Gastrocnemius medialis (tissue), 4 donors: Measurements from ENCODE around the gene DUOXA2. TPM values are rescaled to one million over a fixed set of nuclear protein-coding genes. Genes with fewer than 3 reads are reported as not detected.

Experiments used
- ATAC-seq, 2 donors: fragments of 150-250 bp; one replicate each; pipeline ENCODE4 v1.9.1; 2016
- DNase-seq, 2 donors: peaks; one replicate each; pipeline ENCODE4 v3.0.0-alpha.2; 2019
- H3K27ac ChIP-seq, 4 donors: fragments of 200-600 bp; sonication (generic); 1 replicate in 1 of 4; 2 replicates in 3 of 4; pipeline ENCODE4 v1.5.1; 2016 to 2018; ENCODE audit warnings: mild to moderate bottlenecking in 2 of 4, moderate library complexity in 1 of 4
- H3K27me3 ChIP-seq, 3 donors: fragments of 200-600 bp; sonication (generic) in 2 of 3; 1 replicate in 1 of 3; 2 replicates in 2 of 3; pipeline versions ENCODE4 v1.5.1 to v1.6.0; 2016 to 2019; ENCODE audit warnings: mild to moderate bottlenecking in 1 of 3, moderate library complexity in 1 of 3
- H3K36me3 ChIP-seq, 2 donors: fragments of 200-600 bp; sonication (generic) in 1 of 2; one replicate each; pipeline ENCODE4 v1.5.1; 2017 to 2018
- H3K4me1 ChIP-seq, 2 donors: fragments of 200-600 bp; sonication (generic) in 1 of 2; one replicate each; pipeline ENCODE4 v1.5.1; 2016 to 2017; ENCODE audit warnings: mild to moderate bottlenecking in 2 of 2
- H3K4me3 ChIP-seq, 4 donors: fragments of 200-600 bp; sonication (generic) in 3 of 4; 1 replicate in 1 of 4; 2 replicates in 3 of 4; pipeline ENCODE4 v1.5.1; 2016 to 2019; ENCODE audit warnings: mild to moderate bottlenecking in 2 of 4
- H3K9me3 ChIP-seq, 3 donors: fragments of 200-600 bp; sonication (generic) in 2 of 3; 1 replicate in 1 of 3; 2 replicates in 2 of 3; pipeline ENCODE4 v1.5.1; 2016 to 2019
- POLR2A ChIP-seq, 2 donors: fragments of 450-650 bp; IDR thresholded peaks; one replicate each; pipeline ENCODE4 v1.6.1; 2017; ENCODE audit warnings: antibody characterized with exemption in 2 of 2, mild to moderate bottlenecking in 2 of 2, moderate library complexity in 2 of 2
- in situ Hi-C, 4 donors: fragments of 200-750 bp; cut with MboI; loops; one replicate each; pipeline versions ENCODE4 v1.15.0 to v1.8.0; 2017; ENCODE audit warnings: low sequenced_read_pairs in 4 of 4
- intact Hi-C: fragments of 100-400 bp; cut with DNase I; formaldehyde crosslinking; loops from one replicate; pipeline ENCODE4 v1.15.1; 2023; ENCODE audit warnings: low total_unique reads
- total RNA-seq, 4 donors: library from RNA; depleted of rRNA; stranded (reverse); fragments of >200 nt; gene quantifications; one replicate each; pipeline versions ENCODE4 v1.1.0 to v1.2.3, GENCODE V29; 2016
- TF ChIP-seq, protein P1 (sequence below), 5 experiments: fragments of 450-650 bp in 3 of 5; fragments of 200-600 bp in 2 of 5; sonication (generic) in 2 of 5; IDR thresholded peaks in 4 of 5; conservative IDR thresholded peaks in 1 of 5; 1 replicate in 4 of 5; 2 replicates in 1 of 5; pipeline ENCODE4 v1.5.1; 2016 to 2019; ENCODE audit warnings: antibody characterized with exemption in 5 of 5, mild to moderate bottlenecking in 3 of 5, moderate library complexity in 3 of 5

Gene DUOXA2
- total RNA-seq, 4 donors from 2014 or later: not detected

DNA sequence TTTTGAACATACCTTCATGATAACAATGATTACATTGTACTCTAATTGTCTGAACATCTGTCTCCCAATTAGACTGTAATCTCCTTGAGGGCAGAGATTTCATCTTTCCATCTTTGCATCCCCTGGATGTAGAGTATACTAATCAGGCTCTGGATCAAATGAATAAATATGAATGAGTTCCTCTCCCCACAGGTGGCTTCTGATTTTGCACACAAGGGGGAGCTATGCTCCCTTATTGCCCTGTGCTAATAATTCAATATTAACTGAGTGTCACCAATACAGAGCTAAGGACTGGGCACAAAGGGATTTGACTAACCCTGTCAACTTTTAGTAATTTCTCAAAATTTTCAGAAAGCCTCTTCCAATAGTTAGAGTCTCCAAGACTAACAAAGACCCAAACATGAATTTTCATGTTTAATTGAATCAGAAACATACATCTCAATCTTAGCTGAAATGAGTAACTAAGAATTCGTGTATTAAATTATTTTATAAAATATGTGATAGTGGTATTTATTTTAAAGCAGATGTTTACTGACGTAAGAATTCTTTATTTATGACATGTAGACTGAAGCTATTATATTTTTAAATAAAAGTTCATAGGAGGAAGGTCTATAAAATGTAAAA is 12.5 kb downstream of the DUOXA2 start:
- intact Hi-C loops (no loop called here), in situ Hi-C loops (no loop called here)
- no peaks in the 10 kb centered on the region for H3K36me3 ChIP-seq
- H3K27me3 ChIP-seq: peaks cover 25 to 40% (median 34%) of the 10 kb centered on the region in 3 donors
- no peak overlapping the region for H3K27ac ChIP-seq
- no peak for DNase-seq
- H3K4me3 ChIP-seq: no peak overlapping the region
- no peak for ATAC-seq
- no peaks in the 10 kb centered on the region for H3K4me1 ChIP-seq
- TF ChIP-seq POLR2A (IDR thresholded peaks at IDR 0.05): no peak
- TF ChIP-seq, protein P1, sequence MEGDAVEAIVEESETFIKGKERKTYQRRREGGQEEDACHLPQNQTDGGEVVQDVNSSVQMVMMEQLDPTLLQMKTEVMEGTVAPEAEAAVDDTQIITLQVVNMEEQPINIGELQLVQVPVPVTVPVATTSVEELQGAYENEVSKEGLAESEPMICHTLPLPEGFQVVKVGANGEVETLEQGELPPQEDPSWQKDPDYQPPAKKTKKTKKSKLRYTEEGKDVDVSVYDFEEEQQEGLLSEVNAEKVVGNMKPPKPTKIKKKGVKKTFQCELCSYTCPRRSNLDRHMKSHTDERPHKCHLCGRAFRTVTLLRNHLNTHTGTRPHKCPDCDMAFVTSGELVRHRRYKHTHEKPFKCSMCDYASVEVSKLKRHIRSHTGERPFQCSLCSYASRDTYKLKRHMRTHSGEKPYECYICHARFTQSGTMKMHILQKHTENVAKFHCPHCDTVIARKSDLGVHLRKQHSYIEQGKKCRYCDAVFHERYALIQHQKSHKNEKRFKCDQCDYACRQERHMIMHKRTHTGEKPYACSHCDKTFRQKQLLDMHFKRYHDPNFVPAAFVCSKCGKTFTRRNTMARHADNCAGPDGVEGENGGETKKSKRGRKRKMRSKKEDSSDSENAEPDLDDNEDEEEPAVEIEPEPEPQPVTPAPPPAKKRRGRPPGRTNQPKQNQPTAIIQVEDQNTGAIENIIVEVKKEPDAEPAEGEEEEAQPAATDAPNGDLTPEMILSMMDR (IDR thresholded peaks at IDR 0.05 in 4 of 5, conservative IDR thresholded peaks at IDR 0.05 in 1 of 5): peak; percentile 14 to 60 (median 23)
- no peaks in the 10 kb centered on the region for H3K9me3 ChIP-seq

DNA sequence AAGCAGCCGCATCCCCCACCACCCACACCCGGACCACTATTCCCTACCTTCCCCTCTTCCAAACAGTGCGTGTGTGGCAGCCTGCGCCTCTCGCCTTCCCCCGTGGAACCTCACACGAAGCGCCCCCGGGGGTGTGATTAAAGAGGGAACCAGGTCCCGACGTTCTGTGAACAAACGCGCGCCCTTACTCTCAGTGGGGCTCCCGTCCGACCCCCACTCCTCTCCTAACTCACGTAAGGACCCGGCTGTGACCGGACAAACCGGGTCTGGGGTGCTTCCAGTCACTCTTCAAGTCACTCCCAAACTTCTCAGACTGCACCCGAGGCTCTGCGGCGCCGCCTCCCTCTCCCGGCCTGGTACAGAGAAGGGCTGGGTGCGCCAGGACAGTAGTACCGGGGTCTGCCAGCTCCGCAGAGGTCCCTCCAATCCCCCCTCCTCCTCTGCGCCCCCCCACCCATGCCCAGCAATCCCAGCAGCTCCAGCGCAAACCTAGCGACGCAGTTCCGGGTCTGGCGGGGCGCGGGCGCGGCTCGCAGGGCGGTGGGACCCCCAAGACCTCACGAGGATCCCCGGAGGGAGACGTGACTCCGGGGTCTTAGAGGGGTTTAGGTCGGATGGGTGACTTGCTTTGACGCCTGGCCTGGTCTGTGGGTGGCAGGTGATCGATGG is 15.0 kb downstream of the DUOXA2 start:
- DNase-seq (no peak), ATAC-seq (no peak)
- no peak overlapping the region for H3K27ac ChIP-seq
- intact Hi-C loops (no loop called here), in situ Hi-C loops (no loop called here)
- no peaks in the 10 kb centered on the region for H3K9me3 ChIP-seq
- no peaks in the 10 kb centered on the region for H3K36me3 ChIP-seq
- H3K4me3 ChIP-seq: peak overlapping the region in 3 of 4 donors; percentile 11 to 34 (median 23)
- no peaks in the 10 kb centered on the region for H3K4me1 ChIP-seq
- H3K27me3 ChIP-seq: peaks cover 38 to 44% (median 39%) of the 10 kb centered on the region in 3 donors
- TF ChIP-seq POLR2A (IDR thresholded peaks at IDR 0.05): no peak
- TF ChIP-seq, protein P1 (IDR thresholded peaks at IDR 0.05 in 4 of 5, conservative IDR thresholded peaks at IDR 0.05 in 1 of 5): no peak

GRCh38 chr15:45129651-45130129 is 15.6 kb downstream of the DUOXA2 start, which contains the start of the genes DUOX1 and DUOXA1:
Gene DUOX1, plus strand, starts transcription at chr15:45129994. Its CDS starts 1,973 bp downstream, at chr15:45131967.
Gene DUOXA1, minus strand, starts transcription at chr15:45129879. Its CDS starts 6,865 bp downstream, at chr15:45123014.
- no peak for TF ChIP-seq POLR2A (IDR thresholded peaks at IDR 0.05)
- in situ Hi-C loops: no loop called here
- Histone ChIP-seq H3K9me3 (no peaks in the 10 kb centered on the region), H3K27me3 (peaks cover 44 to 49% (median 45%) of the 10 kb centered on the region in 3 donors), H3K4me3 (peak within 1 kb of the TSS in 3 of 4 donors; percentile 11 to 34 (median 23)), H3K27ac (no peak within 1 kb of the TSS), H3K4me1 (no peaks in the 10 kb centered on the region), H3K36me3 (no peaks in the 10 kb centered on the region)
- DNase-seq (no peak), ATAC-seq (no peak)
- intact Hi-C loops: no loop called here

DNA sequence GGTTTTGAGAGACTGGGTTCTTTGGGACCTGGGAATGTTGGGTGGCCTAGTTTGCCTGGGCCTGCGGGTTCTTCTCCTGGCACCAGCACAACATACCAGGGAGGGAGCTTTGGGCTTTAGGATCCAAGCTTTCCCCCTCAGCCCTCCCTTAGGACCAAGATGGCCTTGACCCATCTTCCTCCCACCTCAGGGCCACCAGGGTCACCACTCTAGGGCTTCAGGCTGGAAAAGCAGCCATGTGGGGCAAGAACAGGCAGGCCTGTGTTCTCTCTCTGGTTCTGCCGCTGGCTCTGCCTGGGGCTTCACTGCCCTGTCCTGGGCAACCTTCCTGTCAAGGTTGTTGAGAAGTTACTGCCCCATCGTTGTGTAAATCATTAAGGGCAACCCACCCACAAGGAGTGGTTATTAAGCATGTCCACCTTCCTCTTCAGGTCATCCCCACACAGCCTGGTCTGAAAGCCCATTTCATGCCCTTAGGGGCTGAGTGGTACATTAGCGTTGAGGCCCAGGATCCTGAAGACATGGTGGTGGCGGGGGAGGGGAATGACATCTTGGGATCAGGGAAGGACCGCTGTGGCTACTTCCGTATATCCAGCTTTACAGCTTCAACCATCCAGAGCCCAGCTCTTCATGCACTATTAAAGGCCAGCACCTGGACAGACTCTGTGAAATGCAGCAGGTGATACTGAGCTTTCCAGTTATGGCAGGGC is 16.3 kb downstream of the DUOXA2 start:
- Histone ChIP-seq H3K27ac (no peak overlapping the region), H3K27me3 (peaks cover 51 to 52% (median 52%) of the 10 kb centered on the region in 3 donors), H3K9me3 (no peaks in the 10 kb centered on the region), H3K4me1 (no peaks in the 10 kb centered on the region), H3K36me3 (no peaks in the 10 kb centered on the region), H3K4me3 (no peak overlapping the region)
- intact Hi-C loops: no loop called here
- no peak for DNase-seq
- TF ChIP-seq, protein P1 (IDR thresholded peaks at IDR 0.05 in 4 of 5, conservative IDR thresholded peaks at IDR 0.05 in 1 of 5): no peak
- TF ChIP-seq POLR2A (IDR thresholded peaks at IDR 0.05): no peak
- ATAC-seq: no peak
- in situ Hi-C loops: no loop called here

DNA sequence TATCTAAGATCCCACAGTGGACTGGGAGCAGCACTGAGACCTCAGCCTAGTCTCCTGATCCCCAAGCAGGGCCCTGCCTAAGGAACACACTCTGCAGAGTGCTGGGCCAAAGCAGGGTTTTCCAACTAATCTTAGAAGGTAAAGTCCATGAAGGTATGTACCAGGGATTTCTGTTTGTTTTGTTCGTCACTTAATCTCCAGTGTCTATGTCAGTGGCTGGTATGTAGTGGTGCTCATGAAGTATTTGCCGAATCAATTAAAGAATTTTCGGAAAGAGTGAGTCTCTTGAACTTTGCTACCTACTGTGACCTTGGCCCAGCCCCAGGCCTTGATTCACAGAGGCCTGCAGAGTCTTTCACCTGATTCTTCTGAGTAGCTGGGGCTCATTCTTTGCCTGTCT is 17.4 kb downstream of the DUOXA2 start:
- DNase-seq (no peak), ATAC-seq (no peak)
- intact Hi-C loops (no loop called here), in situ Hi-C loops (no loop called here)
- Histone ChIP-seq H3K36me3 (no peaks in the 10 kb centered on the region), H3K9me3 (no peaks in the 10 kb centered on the region), H3K27me3 (peaks cover 57 to 59% (median 58%) of the 10 kb centered on the region in 3 donors), H3K4me3 (no peak overlapping the region), H3K4me1 (no peaks in the 10 kb centered on the region), H3K27ac (no peak overlapping the region)
- TF ChIP-seq POLR2A (IDR thresholded peaks at IDR 0.05): no peak
- TF ChIP-seq, protein P1 (IDR thresholded peaks at IDR 0.05 in 4 of 5, conservative IDR thresholded peaks at IDR 0.05 in 1 of 5): no peak
